Gastroesophageal sphincter (tissue), 4 donors: Measurements from ENCODE around the gene DPYD. TPM values are rescaled to one million over a fixed set of nuclear protein-coding genes. Genes with fewer than 3 reads are reported as not detected.

ENCODE experiments used
- ATAC-seq: fragments of 150-250 bp; one replicate; pipeline ENCODE4 v1.9.1; 2016; ENCODE audit warnings: mild to moderate bottlenecking, moderate library complexity
- H3K27ac ChIP-seq, 4 donors: fragments of 200-600 bp; sonication (generic) in 3 of 4; 1 replicate in 3 of 4; 2 replicates in 1 of 4; pipeline ENCODE4 v1.5.1; 2016 to 2019
- H3K27me3 ChIP-seq: fragments of 200-600 bp; sonication (generic); one replicate; pipeline ENCODE4 v1.5.1; 2019
- H3K36me3 ChIP-seq, 2 donors: fragments of 200-600 bp; sonication (generic); one replicate each; pipeline ENCODE4 v1.5.1; 2019; ENCODE audit warnings: control low read depth in 1 of 2
- H3K4me1 ChIP-seq, 3 donors: fragments of 200-600 bp; sonication (generic); 1 replicate in 2 of 3; 2 replicates in 1 of 3; pipeline ENCODE4 v1.5.1; 2016 to 2019; ENCODE audit warnings: control low read depth in 2 of 3
- H3K4me3 ChIP-seq, 2 donors: fragments of 200-600 bp; sonication (generic); one replicate each; pipeline ENCODE4 v1.5.1; 2019; ENCODE audit warnings: mild to moderate bottlenecking in 1 of 2, moderate library complexity in 1 of 2
- H3K9me3 ChIP-seq, 3 donors: fragments of 200-600 bp; sonication (generic); one replicate each; pipeline ENCODE4 v1.5.1; 2017 to 2019; ENCODE audit warnings: control low read depth in 2 of 3
- EP300 ChIP-seq: sonication (generic); formaldehyde crosslinking; IDR thresholded peaks from one replicate; pipeline ENCODE4 v1.6.1; 2017; ENCODE audit warnings: antibody characterized with exemption, mild to moderate bottlenecking
- POLR2A ChIP-seq, 2 donors: fragments of 450-650 bp; IDR thresholded peaks; one replicate each; pipeline ENCODE4 v1.6.1; 2017; ENCODE audit warnings: antibody characterized with exemption in 2 of 2, mild to moderate bottlenecking in 2 of 2, moderate library complexity in 1 of 2
- POLR2AphosphoS5 ChIP-seq: sonication (generic); formaldehyde crosslinking; IDR thresholded peaks from one replicate; pipeline ENCODE4 v1.6.1; 2017; ENCODE audit warnings: antibody characterized with exemption
- WGBS, 2 donors: methylation state at CpG; one replicate each; pipeline ENCODE4 v1.1.5; 2018; ENCODE audit warnings: low coverage in 1 of 2; 5-methylcytosine and 5-hydroxymethylcytosine counted together
- total RNA-seq, 4 donors: library from RNA; depleted of rRNA; stranded (reverse); fragments of >200 nt; gene quantifications; one replicate each; pipeline ENCODE4 v1.1.0, GENCODE V29; 2016
- TF ChIP-seq, protein P1 (sequence below), 4 experiments: fragments of 200-600 bp in 2 of 4; fragments of 450-650 bp in 2 of 4; sonication (generic) in 1 of 4; IDR thresholded peaks; one replicate each; pipeline ENCODE4 v1.5.1; 2017 to 2019; ENCODE audit warnings: antibody characterized with exemption in 4 of 4, mild to moderate bottlenecking in 2 of 4, moderate library complexity in 2 of 4

The DPYD gene
- total RNA-seq, 4 donors from 2014 or later: 31.2 to 53.0 (median 43.2) TPM

DNA sequence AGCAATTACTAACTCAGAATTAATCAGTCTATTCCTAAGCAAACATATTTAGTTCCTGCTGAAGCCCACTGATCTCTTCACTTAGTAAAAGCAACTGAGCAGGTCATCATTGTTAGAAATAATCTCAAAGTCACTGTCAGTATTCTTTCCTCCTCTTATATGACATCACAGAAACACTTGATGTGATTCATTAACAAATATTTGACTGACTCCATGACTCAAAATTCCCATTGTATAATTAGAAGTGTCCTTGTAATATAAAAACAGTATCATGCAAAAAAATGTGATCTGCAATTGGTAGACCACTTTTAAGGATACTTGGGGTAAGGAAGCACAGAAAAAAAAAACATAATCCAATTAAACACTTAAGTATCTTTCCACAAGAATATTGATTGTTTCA, 194.4 kb downstream of the DPYD start:
- Histone ChIP-seq H3K9me3 (no peaks in the 10 kb centered on the region), H3K36me3 (no peaks in the 10 kb centered on the region), H3K4me1 (no peaks in the 10 kb centered on the region), H3K27ac (no peak overlapping the region), H3K4me3 (no peak overlapping the region), H3K27me3 (no peaks in the 10 kb centered on the region)
- no peak for TF ChIP-seq EP300
- no peak for TF ChIP-seq POLR2AphosphoS5
- TF ChIP-seq POLR2A (IDR thresholded peaks at IDR 0.05): no peak
- no peak for ATAC-seq

DNA sequence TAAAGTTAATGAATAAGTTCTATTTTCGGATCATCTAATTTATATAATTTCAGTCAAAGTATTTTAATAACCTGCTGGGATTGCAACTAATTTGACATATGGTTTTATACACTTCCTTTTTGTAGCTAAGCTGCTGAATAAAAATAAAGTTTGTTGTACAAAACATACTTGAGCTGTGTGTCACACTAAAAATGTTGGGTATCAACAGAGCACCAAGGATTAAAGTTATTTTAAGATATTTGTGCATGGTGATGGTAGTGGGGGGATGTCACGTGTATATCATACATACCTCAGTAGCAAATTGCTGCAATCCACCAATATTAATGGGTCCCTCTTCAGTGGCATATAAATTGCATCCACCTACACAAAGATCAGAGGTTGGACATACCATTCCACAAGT, 199.6 kb downstream of the DPYD start:
- no peak for TF ChIP-seq POLR2A (IDR thresholded peaks at IDR 0.05)
- TF ChIP-seq POLR2AphosphoS5: no peak
- TF ChIP-seq, protein P1, sequence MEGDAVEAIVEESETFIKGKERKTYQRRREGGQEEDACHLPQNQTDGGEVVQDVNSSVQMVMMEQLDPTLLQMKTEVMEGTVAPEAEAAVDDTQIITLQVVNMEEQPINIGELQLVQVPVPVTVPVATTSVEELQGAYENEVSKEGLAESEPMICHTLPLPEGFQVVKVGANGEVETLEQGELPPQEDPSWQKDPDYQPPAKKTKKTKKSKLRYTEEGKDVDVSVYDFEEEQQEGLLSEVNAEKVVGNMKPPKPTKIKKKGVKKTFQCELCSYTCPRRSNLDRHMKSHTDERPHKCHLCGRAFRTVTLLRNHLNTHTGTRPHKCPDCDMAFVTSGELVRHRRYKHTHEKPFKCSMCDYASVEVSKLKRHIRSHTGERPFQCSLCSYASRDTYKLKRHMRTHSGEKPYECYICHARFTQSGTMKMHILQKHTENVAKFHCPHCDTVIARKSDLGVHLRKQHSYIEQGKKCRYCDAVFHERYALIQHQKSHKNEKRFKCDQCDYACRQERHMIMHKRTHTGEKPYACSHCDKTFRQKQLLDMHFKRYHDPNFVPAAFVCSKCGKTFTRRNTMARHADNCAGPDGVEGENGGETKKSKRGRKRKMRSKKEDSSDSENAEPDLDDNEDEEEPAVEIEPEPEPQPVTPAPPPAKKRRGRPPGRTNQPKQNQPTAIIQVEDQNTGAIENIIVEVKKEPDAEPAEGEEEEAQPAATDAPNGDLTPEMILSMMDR (IDR thresholded peaks at IDR 0.05): no peak
- no peak for TF ChIP-seq EP300
- Histone ChIP-seq H3K9me3 (no peaks in the 10 kb centered on the region), H3K4me3 (no peak overlapping the region), H3K36me3 (peaks cover 0 to 9% of the 10 kb centered on the region in 2 donors), H3K27me3 (no peaks in the 10 kb centered on the region), H3K27ac (no peak overlapping the region), H3K4me1 (no peaks in the 10 kb centered on the region)
- ATAC-seq: no peak
- WGBS, 2 donors: 79 to 82% methylated on average over 2 of the region's 2 CpGs

DNA sequence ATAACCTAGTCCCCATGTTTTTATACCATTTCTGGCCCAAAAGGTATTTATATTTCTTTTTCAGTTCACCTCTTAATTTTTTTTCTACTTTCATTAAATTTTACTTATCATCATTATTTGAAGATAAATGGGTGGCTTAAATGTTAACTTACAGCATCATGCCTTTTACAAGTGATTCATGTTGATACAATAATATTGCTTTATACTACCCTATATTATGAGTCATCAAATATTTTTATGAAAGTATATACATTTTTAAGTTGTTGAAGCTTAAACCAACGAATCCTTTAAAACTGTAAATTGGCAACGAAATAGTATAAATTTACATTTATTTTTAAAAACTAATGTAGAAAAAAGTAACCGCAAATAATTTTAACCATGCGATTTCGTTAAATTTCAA, 207.9 kb downstream of the DPYD start:
- no peak for TF ChIP-seq EP300
- no peak for TF ChIP-seq POLR2AphosphoS5
- TF ChIP-seq POLR2A (IDR thresholded peaks at IDR 0.05): no peak
- TF ChIP-seq, protein P1 (IDR thresholded peaks at IDR 0.05): no peak
- Histone ChIP-seq H3K9me3 (no peaks in the 10 kb centered on the region), H3K27ac (no peak overlapping the region), H3K27me3 (no peaks in the 10 kb centered on the region), H3K4me1 (no peaks in the 10 kb centered on the region), H3K36me3 (no peaks in the 10 kb centered on the region), H3K4me3 (no peak overlapping the region)
- no peak for ATAC-seq
- 89 to 93% methylated on average over 5 of the region's 5 CpGs for WGBS, 2 donors

DNA sequence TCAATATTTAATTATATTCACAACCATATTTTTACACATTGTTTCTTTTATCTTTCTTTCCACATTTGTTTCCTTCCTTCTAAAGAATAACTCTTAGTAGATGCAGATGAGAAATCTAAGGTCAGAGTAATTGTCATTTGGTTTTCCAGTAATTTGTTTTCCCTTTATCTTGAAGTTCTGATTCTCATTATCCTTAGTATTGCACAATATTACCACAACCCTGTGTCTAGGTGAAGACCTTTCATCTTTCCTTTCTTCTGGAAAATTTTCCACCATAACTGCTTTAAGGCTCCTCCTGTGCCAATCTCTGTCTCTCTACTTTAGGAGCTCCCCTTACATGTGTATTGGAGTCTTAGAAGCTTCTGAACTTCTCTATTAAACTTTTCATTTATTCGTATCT, 209.0 kb downstream of the DPYD start:
- Histone ChIP-seq H3K36me3 (no peaks in the 10 kb centered on the region), H3K9me3 (no peaks in the 10 kb centered on the region), H3K4me1 (no peaks in the 10 kb centered on the region), H3K27ac (no peak overlapping the region), H3K27me3 (no peaks in the 10 kb centered on the region), H3K4me3 (no peak overlapping the region)
- no peak for ATAC-seq
- 92 to 100% methylated on average over 1 of the region's 1 CpG for WGBS, 2 donors
- TF ChIP-seq, protein P1 (IDR thresholded peaks at IDR 0.05): no peak
- TF ChIP-seq POLR2AphosphoS5 (no peak), POLR2A (IDR thresholded peaks at IDR 0.05) (no peak)

DNA sequence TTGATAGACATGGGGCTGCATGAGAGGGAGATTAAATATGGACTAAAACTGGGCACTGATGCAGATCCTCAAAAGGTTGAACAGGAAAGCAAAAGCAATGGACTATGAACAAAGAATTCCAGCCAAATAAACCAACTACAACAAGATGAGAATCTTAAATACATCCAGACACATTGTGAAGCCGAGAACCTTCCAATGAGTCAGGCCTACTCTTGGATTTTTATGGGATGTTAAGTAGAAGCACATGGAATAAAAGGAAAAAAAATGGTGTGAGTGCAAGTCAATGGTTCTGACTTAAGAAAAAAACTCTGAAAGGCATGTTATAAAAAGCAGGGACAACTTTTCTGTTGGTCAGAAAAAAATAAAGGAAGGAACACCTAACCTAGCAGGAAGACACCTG, 227.2 kb downstream of the DPYD start:
- Histone ChIP-seq H3K4me1 (no peaks in the 10 kb centered on the region), H3K27ac (no peak overlapping the region), H3K4me3 (no peak overlapping the region), H3K27me3 (no peaks in the 10 kb centered on the region), H3K9me3 (no peaks in the 10 kb centered on the region), H3K36me3 (no peaks in the 10 kb centered on the region)
- 60 to 78% methylated on average over 1 of the region's 1 CpG for WGBS, 2 donors
- no peak for ATAC-seq
- TF ChIP-seq POLR2AphosphoS5 (no peak), POLR2A (IDR thresholded peaks at IDR 0.05) (no peak), EP300 (no peak)
- TF ChIP-seq, protein P1 (IDR thresholded peaks at IDR 0.05): no peak

DNA sequence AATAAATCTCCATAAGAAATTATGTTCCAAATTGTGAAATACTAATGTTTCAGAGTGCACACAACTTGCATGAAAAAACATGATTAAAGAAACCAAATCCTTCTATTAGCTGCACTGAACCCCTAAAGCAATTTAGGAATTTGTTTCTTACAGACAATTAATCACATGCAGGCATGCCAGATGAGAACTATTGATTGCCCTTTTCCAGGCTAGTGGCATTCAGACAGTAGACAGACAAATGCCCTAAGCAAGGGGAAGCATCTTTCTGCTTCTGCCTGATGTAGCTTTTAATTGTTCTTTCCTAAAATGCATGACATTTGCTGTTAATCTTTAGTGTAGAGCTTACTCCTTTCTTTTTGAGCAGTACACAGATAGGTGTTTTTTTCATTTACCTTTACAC, 229.5 kb downstream of the DPYD start:
- H3K9me3 ChIP-seq: no peaks in the 10 kb centered on the region
- H3K27me3 ChIP-seq: no peaks in the 10 kb centered on the region
- H3K36me3 ChIP-seq: peaks cover 0 to 10% of the 10 kb centered on the region in 2 donors
- no peak for TF ChIP-seq POLR2A (IDR thresholded peaks at IDR 0.05)
- TF ChIP-seq EP300: no peak
- TF ChIP-seq, protein P1 (IDR thresholded peaks at IDR 0.05): no peak
- TF ChIP-seq POLR2AphosphoS5: no peak
- no peak overlapping the region for H3K27ac ChIP-seq
- no peak overlapping the region for H3K4me3 ChIP-seq
- ATAC-seq: no peak
- H3K4me1 ChIP-seq: no peaks in the 10 kb centered on the region
